HL-60/S4 treated with phorbol 12-myristate 13-acetate at 8.2 ng/mL for 4 days and 3 days (cell line): ENCODE measurements around the gene GPR55.
"Not testable (repeated sequence)": the region's sequence is repeated elsewhere in the genome, so short reads cannot be mapped to it uniquely, and the experiment has no call there.

Experiments
- in situ Hi-C: fragments of 300-500 bp; cut with MboI; formaldehyde crosslinking; loops from 2 replicates; pipeline ENCODE4 v1.15.0; 2022; ENCODE audit warnings: low sequenced_read_pairs

Gene GPR55

DNA sequence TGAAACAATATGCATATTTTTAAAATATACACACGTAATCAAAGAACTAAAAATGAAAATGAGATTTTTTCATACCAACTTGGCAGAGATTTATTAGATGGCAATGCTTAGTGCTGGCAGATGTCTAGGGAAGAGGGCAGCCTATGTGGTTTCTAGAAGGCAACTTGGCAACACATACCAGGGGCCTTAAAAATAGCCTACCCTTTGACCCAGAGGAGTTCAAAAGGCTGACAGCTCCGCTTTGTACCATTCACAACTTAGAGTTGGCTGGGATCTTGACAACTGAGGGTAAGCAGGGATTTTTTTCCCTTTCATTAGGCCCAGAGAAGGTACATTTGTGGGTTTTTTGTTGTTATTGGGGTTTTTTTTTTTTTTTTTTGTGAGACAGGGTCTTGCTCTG is 26.4 kb upstream of the GPR55 start:
- in situ Hi-C loops, result no loop called here

DNA sequence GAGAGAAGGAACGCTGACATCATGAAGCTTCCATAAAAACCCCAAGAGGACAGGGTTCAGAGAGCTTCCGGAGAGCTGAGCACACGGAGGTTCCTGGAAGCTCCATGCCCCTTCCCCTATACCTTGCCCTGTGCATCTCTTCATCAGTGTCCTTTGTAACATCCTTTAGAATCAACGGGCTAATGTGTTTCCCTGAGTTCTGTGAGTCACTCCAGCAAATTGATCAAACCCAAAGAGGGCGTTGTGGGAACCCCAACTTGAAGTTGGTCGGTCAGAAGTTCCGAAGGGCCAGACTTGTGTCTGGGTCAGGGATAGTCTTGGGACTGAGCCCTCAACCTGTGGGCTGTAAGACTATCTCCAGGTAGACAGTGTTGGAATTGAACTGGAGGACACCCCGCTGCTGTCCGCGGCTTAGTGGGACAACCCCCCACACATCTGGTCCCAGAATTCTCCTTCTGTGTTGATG is 25.9 kb upstream of the GPR55 start:
- in situ Hi-C loops, result no loop called here

DNA sequence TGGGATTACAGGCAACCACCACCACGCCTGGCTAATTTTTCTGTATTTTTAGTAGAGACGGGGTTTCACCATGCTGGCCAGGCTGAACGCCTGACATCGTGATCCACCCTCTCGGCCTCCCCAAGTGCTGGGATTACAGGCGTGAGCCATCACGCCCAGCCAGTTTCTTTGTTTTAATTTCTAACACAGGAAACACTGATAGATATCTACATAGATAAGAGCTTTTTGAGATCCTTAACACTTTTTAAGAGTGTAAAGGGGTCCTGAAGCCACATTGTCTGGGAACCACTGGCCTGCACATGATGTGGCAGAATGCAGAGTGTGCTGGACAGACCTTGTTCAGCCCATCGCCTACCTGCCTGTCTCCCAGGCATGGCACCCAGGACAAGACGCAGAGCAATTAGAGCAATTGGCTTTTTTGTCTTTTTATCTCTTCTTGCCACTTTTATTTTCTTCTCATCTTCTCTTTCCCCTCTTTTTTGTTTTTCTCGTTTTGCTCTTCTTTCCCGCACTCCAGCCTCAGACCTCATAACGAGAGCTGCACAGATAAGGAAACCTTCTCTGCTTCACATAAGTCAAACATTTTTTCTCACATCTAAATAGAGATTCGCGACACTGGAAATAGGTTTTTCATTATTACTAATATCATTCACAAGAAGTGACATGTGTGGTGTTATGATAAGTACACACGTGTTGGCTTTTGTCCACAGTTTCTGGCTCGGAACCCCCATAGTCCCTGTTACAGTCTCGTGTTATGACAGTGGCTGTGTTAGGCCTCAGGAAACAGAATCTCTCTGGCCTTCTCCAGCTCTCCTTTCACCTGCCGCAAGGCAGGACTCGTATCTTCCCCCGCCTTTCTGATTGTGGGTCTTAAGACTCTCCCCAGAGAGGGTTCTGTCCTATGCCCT is 25.2 kb upstream of the GPR55 start:
- in situ Hi-C loops, result no loop called here

DNA sequence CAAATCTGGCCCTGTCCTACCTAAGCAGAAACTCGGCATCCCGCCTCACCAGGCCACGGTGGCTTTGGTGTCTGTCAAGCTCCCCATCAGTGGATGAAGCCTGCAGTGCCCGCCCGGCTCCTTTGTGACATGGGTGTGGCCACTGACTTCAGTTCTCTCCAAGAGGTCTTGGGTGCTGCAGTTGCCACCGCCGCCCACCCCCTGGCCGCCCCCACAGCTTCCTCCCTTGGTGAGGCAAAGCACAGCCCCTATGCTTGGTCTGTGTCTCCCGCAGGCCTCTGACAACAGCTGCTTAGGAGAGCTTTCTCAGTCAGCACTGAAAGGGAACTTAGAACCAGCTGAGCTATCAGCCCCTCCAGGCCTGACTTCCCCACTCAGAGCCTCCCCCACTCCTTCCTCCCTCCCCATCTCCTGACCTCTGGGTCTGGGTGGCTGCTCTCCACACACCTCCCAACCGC is 22.9 kb upstream of the GPR55 start:
- in situ Hi-C loops, result no loop called here

DNA sequence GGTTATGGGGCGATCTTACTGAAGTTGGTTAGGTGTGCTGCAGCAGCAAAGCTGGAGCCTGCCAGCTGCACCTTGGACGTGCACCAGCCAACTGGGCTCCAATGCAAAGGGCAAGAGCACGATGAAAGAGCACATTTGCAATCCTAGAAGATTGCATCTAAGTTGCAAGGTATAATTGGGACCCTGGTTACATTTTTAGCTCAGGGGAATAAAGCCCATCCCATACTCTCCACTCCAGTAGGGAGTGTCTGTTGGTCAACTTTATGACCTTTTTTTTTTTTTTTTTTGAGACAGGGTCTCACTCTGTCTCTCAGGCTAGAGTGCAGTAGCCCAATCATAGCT is 22.2 kb upstream of the GPR55 start:
- in situ Hi-C loops, result no loop called here

DNA sequence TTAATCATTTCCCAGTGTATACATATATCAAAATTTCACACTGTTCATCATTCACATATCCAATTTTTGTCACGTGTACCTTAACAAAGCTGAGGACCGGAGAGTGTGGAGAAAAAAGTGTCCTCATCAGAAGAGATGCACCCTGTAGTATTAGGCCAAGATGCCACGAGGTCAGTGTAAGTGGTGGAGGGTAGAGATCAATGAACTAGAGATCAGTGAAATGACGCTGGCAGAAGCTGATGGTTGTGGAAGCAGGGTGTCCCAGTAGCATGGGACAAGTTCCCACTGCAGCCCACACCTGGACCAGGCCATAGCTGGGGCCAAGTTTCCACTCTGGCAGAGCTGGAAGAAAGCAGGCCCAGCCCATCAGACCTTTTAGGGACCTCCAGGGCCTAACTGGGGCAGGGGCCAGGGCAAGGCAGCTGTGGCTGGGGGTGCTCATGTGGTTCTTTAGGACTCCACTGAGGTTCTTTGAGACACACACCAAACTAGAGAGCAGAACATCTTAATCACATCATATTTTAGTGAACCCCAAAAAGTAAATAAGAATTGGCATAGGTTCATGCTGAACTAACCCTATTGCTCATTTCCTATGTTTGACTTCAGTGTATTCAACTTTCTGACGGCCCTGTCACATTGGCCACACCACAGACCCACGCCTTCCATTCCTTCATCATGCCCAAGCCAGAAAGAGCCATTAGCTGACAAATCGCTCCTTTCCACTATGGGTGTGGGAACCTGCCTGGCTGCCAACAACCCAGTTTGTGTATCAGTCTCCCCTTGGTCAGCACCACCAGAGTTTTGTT is 21.6 kb upstream of the GPR55 start:
- in situ Hi-C loops, result no loop called here

DNA sequence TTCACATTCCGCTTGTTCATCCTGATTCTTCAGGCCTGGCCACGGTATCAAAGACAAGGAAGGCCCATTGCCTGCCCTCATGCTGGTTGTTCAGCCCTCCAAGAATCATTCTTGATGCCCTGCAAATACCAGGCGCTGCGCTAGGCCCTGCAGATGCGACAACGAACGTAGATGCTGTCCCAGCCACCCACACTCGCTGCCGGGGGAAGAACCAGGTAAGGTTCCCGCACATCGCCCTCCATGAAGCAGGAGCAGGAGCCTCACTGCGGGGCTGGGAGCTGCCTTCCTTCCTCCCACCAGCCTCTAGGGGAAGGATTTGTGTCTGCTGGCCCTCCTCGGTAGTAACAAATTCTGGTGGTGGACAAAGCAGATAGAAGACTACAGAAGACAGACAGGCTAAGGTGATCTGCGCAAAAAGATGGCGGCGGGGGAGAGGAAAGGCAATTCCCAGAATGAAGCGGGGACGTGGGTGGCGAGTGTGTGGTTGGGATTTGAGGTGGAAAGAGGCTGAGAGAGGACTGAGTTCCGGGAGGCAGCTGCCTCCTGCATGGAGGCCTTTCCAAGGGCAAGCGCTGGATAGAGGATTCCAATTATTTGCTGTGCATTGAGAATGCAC is 19.8 kb upstream of the GPR55 start:
- in situ Hi-C loops, result no loop called here

DNA sequence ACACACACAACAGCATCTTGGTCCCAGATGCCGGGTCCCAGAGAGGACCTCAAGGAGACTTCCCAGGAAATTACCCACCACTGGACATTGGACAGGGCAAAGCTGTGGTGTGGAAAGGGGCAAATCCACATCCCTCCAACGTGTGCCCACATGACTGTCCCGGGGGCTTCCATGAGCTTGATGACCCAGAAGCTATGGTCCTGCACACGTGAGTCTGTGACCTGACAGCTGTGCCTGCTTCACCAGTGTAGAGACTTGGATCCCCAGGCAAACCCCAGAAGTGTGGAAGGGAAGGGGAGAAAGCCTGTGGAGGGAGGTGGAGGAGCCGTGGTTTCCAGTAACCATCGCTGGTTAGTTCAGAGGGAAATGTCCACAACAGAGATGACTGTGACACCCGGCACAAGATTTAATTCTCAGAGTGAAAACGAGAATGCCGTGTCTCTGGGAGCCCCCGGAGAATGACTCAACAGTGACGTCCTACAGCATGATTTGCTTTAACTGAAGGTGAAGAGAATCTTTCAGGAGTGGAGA is 19.1 kb upstream of the GPR55 start:
- in situ Hi-C loops, result no loop called here

DNA sequence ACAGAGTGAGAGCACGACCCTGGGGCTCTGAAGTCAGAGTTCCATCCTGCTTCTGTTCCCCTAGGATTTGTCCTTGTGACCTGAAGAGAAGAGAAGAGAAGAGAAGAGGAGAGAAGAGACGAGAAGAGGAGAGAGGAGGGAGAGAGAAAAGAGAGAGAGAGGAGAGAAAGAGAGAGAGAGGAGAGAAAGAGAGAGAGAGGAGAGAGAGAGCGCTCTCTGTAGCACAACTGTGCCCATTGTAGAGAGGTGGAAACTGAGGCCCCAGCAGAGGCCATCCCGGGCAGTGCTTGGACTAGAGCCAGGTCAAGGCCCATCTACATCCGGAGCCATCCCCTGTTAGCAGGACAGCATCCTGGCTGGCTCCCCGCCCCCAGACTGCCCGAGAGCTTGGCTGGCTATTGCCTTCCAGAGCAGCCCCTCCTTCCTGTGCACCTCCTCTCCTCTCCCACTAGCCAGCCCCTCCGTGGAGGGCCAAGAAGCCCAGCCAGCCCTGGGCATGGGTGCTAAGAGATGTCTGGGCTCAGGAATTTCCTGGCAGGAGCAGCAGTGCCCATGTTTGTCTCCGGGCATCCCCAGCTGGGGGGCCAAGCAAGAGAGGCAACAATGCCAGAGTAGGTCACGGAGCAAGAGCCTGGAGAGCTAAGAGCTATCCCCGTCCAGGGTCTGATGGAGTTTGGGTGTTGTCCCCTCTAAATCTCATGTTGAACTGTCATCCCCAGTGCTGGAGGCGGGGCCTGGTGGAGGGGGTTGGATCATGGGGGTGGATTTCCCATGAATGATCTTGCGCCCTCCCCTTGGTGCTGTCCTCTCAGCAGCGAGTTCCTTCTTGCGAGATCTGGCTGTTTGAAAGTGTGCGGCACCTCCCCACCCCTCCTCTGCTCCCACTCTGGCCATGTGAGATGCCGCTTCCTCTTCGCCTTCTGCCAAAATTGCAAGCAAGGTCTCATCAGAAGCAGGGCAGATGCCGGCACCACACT is 18.2 kb upstream of the GPR55 start:
- in situ Hi-C loops, result no loop called here

DNA sequence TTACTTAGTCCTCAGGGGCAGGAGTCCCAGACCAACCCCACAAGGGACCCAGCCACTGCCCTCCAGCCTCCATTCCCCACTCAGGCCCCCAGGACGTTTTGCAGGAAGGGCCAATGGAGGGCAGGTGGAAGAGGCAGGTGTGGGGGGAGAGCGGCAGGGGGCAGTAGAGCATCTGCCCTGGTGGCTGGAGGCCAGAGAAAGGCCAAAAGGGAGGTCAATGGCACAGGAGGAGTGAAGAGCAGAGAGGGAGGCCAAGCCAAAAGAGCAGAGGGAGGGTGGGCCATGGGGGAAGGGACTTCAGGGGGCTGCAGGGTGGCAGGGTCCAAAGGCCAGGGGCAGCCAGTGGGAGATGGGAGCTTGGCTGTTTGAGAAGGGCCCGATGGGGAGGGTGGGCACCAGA is 17.3 kb upstream of the GPR55 start:
- in situ Hi-C loops, result no loop called here

DNA sequence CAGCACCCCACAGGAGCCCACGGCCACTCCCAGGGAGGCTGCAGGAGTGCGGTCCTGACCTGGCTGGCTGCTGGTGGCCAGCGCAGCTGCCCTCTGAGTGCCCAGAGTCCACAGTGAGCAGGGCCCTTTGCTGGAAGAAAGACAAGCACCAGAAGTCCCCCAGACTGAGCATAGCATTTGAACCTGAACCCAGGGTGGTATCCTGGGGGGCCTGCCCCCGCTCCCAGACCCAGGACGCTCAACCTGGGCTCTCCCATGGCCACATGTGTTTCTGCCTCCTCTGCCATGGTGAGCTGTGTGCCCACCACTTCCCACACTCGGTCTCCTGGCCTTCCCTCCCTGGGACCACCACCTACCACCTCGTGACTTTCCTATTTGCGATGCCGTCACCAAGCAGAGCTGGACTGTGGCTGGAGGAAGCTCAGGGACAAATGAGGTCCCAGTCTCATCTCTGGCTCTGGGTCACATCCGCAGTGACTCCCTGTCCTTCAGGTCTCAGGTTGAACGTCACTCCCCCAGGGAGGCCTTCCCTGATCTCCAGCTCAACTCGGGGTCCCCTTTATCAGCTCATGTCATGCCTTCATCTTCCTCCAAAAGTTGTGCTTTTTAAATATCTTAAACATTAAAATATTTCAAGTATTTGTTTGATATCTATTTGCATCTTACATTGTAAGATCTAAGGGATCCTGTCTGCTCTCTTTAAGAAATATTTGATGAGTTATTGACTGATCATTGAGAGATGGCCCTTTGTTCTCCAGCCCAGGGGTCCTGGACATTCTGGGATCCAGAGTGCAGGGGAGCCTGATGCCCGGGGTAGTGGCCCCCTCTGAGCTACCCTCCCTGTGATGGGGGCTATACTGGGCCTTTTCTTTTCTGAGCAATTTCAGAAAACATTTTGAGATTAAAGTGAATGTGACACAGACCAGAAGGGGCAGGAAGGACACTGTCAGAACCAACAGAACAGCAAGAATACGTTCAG is 16.4 kb upstream of the GPR55 start:
- in situ Hi-C loops, result no loop called here

DNA sequence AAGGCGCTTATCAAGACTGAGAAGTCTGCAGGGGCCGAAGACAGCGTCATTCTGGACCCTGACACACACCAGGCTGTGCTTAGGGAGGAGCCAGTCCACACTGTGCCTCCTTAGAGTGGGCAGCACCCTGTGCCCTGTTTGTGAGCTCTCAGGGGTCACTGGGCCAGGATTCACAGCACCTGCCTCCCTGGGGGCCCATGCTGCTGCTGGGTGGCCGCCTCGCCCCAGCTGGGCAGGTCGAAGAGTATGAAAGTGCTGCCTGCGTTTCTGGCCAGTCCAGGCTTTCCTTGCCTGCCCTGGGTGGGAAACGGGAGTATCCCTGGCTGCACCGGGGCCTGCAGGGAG is 15.4 kb upstream of the GPR55 start:
- in situ Hi-C loops, result no loop called here

DNA sequence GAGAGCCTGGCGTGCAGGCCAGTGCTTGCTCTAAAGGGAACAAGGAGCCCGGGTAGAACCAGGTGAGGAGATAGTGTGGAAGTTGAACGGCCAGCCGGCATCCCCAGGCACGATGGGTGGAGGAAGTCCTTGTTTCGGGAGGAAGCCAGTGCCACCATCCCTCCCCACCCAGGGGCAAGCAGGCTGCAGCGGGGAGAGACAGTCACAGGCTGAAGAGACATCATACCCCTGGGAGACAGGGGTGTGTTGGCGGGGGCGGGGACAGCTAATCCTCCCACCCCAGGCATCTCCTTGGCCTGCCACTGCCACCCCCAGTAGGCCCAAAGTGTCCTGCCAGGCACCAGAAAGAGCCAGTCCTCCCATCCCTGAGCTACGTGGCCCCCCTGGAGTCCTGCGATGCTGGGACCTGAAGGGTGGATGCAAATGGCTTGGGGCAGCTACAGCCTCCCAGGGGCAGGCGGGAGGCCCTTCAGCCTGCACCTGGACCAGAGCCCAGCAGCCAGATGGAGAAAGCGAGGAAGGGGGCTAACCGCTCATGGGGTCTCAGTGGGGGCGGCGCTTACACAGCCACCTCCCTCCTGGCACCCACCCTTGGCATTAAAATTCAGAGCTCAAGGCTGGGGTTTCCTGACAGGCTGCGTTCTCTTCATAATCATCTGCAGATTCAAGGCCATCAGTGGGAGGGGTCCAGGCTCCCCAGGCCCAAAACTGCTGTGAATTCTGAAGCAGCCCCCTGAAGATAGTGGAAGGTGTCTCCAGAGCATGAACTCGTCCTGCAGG is 14.8 kb upstream of the GPR55 start:
- in situ Hi-C loops, result no loop called here

DNA sequence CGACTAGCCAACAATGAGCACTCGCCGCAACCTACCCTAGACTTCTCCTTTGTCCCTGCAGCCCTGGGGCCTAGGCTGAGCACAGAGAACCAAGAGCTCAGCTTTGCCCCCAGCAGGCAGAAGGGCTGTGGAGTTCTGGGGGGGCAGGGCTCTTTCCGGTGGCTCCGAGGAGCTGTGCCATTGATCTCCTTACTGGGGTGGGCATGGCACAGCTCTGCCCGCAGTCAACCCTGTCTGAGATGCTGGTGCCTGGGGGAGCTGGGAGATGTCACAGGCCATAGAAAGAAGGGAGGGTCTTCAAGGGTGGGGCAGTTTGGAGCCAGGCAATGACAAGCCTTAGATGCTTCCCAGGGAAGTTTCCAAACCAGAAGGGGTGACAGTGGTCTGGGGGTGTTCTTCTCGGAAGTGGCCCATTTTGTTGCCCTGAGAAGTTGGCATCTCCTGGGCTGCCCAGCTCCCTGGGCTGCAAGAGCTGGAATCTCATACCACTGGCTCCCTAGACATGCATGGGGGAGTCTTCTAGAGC is 14.1 kb upstream of the GPR55 start:
- in situ Hi-C loops, result no loop called here

DNA sequence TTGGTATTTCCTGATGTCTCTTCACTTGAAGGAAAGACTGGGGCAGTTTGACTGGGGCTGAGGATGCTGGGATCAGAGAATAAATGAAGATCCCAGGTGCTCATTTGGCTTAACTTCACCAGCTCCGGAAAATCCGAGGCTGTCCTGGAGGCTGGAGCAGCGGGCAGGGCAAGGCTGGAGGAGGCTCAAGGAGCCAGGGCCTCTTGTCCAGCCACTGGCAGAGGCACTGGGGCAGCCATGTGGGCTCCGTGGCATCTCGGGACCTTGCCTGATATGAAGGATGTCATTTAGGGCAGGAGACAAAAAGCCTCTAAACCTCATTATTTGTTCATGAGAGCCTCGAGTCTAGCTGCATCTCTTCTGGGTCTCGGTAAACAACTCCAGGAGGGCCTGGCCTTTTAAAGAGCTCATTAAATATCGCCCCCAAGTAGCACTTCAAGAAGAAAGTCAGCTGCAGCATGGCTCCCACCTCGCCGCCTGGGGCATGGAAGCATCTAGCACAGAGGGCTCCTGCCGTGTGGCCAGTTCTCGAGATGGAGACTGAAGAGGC is 13.5 kb upstream of the GPR55 start:
- in situ Hi-C loops, result no loop called here

DNA sequence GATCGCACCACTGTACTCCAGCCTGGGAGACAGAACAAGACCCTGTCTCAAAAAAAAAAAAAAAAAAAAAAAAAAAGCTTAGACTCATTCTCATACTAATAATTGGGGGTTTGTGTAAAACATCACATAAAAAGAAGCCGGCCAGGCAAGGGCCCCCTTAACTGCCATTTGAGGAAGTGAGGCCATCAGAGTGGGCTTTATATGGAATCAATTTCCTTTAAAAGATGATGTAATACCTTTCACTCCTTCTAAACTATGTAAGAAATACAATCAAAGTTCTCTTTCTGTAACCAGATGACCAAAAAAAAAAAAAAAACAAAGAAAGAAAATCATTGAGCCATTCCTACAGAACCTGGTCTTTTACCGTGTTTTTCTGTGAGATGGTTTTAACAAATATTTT is 13.1 kb upstream of the GPR55 start:
- in situ Hi-C loops, result no loop called here

DNA sequence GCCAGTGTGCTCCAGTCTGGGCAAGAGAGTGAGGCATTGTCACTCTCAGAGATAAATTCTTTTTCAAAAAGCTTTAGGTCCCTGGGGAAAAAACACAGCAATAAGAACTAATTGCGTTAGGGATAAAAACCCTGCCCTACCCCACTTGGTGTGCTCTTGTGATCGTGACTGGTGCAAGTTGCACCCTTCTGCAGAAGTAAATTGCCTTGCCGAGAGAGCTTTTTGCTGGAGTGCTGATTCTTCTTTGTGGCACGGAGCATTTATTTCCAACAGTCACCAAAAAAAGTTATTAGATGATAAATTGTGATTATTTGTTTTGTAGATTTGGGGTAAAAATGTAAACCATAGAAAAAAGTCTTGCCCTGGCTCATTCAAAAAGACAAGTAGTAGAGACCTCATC is 12.3 kb upstream of the GPR55 start:
- in situ Hi-C loops, result no loop called here

DNA sequence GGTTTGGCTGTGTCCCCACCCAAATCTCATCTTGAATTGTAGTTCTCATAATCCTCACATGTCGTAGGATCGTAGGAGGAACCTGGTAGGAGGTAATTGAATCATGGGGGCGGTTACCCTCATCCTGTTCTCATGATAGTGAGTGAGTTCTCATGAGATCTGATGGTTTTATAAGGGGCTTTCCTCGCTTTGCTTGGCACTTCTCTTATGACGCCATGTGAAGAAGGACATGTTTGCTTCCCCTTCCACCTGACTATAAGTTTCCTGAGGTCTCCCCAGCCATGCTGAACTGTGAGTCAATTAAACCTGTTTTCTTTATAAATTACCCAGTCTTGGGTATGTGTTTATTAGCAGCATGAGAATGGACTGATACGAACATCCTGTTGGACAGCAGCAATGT is 11.2 kb upstream of the GPR55 start:
- in situ Hi-C loops, result not testable (repeated sequence)
